GM15510 (cell line): ENCODE data around the gene PRKCE.

Experiments
- POLR2A ChIP-seq: IDR thresholded peaks from 3 replicates; pipeline ENCODE4 v1.6.1; 2011; ENCODE audit warnings: borderline replicate concordance; ENCODE audit not compliant: insufficient read length; ENCODE audit errors: extremely low read depth

PRKCE gene

DNA sequence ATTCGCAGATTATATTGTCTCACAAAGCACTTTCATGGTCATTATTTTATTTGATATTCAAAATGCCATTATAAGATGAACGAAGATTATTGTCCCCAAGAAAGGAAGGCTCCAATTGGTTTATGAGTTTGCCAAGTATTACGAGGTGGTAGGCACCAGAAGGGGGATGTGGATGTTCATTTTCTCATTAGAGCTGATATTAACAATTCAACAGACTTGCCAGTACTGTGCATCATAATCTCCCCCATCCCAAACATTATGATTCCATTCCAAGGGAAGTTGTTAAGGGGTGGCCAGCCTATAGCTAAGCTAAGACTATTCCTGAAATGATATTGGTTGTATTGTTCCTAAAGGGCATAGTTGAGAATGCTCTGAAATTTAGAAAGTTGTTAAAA is 257.7 kb downstream of the PRKCE start:
- no peak for TF ChIP-seq POLR2A

DNA sequence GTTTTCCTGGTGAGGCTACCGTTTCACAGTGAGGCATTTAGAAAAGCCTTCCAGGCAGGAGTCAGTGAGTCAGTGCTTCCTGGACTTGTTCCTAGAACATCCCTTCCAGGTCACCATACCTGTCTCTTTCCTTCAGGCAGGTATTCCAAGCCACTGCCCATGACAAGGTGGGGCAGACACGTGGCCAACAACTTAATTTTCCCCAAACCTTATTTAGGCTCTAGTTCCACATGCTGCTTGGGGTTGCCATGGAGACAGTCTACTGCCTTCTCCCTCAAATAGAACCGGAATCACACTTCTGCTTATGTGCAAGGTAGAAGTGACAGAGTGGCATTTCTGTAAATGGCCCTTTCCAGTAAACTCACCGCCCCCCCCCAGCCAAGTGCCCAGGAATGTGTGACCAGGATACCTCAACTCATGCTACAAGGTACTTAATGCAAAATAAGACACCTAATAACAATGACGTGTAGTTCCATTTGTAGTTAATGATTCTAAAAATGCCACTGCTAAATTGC is 258.3 kb downstream of the PRKCE start:
- TF ChIP-seq POLR2A, result no peak

DNA sequence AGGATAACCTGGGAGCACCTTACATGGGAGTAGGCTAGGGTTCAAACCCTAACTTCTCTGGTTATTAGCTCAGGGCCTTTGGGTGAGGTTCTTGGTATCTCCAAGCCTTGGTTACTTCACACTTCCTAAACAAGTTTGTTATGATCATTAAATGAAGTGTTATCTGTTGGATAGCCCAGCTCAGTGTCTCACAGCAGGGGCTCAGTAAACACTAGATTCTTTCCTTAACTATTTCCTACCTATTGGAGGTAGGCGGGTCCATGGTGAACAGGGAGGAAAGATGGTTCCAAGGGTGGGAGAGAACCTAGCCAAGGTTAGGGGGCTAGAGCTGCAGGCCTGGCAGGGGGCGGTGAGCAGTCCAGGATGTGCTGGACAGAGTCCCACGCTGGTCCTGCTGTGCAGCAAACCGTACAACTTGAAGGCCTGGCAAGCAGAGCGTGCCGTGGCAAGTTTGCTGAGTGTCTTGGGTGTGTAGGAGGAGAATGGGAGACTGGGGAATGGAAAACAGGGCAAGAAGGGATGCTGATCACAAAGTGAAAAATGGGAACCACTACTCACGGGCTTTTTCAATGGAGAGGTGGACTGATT is 259.1 kb downstream of the PRKCE start:
- no peak for TF ChIP-seq POLR2A

DNA sequence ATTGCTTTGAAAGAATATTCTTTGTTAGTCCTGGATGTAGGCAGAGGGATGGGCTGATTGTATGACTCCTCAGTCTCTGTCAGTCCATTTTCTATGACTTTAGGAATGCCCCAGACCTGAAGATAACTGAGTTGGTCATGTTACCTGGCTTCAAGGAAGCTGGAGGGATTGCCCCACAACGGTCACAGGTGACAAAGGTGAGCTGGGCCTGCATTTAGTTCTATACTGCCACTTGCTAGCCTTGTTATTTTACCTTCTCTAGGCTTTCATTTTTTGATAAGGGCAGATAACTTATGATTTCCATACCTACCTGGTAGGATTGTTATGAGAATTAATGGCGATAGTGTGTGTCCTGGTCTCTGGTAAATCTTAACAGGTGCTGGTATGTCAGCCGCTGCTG is 260.1 kb downstream of the PRKCE start:
- TF ChIP-seq POLR2A, result no peak

DNA sequence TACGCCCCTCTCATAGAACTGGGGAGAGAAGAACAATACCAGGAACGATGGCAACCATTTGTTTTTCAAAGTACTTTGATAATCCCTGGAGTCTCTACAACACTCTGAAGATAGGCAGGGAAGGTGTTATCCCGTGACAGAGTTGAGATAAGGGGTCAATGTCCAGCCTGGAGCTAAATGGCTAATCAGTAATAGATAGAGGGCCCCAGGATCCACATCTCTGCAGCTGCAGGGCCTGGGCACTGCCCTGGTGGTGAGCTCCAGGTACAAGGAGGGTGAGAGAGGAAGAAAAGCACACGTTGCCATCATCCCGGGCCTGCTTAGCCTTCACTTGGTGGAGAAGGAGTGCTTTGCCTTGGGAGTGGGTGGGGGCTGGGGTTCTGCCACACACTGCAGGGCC is 260.6 kb downstream of the PRKCE start:
- no peak for TF ChIP-seq POLR2A

DNA sequence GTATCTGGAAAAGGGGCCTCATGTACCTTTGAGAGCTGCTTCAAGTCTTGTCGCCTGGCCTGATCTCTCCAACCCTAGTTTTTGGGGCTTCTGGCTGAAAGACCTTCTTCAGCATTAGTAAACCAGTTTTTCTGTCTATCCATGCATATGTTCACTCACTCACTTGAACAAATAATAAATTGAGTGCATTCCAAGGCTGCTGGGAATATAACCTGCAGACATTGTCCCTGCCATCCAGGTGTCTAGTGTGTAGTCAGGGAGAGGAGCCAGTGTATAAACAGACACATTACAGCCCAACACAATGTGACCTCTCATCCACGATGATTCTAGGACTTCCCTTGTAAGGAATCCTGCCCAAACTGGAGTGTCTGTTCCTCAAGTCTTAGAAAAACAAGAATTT is 262.1 kb downstream of the PRKCE start:
- TF ChIP-seq POLR2A, result no peak

DNA sequence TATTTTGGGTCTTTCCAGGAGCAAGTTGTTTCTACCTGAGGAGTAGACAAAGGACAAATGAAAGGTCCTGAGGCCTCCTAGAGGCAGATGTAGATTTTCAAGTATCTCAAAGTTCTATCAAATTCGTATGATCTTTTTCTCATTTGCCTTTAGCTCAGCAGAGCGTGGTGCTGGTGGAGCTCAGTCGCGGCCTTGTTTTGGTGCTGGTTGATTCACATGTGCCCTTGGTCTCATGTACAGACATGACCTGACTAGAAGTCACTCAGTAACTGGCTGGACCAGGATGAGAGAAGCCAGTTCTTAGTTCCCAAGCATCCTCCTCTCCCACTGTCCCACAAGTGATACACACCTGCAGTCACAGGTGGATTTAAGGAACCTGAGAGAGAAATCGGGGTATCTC is 264.0 kb downstream of the PRKCE start:
- TF ChIP-seq POLR2A, result no peak

DNA sequence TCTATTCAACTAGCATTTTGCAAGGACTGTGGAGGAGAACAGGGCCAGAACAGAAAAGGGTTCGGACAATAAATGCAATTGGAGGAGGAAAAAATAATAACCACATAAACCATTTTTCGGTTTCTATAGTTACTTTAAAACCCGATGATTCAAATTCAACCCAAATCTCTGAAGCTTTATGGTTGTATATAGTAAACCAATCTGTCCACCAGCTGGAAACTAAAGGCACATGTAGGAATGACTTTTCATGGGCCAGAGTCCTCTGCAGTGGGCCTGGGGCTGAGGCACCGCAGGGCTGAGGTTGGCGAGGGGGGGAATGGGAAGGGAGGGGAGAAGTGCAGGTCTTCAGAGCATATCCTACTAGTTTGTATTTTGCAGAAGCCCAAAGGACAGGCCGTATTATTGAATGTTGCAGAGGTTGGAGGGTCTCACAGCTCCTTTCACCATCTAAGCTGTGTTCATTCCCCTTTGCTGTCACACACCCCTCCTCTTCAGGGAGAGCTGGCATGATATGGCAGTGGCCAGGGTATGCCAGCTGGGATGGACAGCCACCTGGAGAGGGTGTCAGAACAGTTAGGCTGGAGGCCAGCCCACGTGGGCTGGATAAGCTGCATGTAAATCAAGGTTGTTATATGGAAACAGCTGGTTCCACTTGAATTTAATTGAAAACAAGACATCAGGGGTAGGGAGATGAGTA is 267.1 kb downstream of the PRKCE start:
- no peak for TF ChIP-seq POLR2A

DNA sequence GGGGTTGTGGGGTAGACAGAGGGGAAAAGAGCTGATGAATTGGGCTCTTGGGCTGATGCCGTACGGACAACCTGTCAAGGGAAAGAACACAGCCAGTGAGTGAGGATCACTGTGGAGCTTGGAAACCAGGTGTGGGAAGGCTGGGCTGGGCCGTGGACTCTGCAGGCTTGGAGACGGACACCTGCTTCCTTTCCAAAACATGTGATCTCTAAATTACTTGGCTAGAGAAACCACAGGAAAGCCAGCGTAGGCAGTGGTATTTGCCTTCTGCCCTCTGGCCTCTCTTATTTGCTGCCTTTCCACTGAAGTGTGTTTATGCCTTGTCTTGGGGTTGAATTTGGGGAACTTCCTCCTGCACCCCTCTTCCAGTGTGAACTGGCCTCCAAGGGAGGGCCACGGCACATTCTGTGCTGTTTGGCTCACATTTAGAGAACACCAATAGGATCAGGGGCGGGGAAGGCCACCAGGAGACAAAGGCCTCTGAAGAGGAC is 267.7 kb downstream of the PRKCE start:
- no peak for TF ChIP-seq POLR2A

DNA sequence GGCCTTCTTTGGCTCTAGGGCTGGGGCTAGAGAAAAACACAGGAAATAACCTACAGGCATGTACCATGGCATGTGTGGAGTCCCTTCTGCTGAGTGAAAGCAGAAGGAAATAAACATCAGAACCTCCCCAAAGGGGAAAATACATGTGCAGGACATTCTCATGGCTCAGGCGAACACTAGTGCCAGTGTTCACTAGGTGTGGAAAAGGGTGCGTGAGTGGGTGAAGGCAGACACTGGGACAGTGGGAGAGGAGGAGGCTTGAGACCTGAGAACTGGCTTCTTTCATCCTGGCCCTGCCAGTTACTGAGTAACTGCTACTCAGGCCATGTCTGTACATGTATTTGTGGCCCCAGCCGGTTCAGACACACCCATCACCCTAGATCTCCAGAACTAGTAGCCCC is 268.2 kb downstream of the PRKCE start:
- TF ChIP-seq POLR2A, result no peak

DNA sequence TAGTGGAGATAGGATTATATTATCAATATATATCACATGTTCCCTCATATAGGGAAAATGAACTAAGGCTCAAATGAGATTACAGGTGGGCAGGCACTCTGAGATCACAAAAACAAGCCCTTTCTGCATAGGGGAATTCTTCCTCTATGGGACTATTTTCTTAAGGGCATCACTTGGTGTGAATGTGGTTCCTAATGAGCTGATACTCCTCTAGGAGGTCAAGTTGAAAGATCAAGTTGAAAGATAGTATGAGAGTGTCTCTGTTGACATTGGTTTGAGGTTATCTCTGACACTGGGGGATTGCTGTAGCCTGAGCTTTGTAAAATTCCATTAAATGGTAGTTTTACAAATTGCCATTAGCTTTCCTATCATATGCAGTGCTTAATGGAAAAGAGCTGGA is 270.4 kb downstream of the PRKCE start:
- TF ChIP-seq POLR2A, result no peak

DNA sequence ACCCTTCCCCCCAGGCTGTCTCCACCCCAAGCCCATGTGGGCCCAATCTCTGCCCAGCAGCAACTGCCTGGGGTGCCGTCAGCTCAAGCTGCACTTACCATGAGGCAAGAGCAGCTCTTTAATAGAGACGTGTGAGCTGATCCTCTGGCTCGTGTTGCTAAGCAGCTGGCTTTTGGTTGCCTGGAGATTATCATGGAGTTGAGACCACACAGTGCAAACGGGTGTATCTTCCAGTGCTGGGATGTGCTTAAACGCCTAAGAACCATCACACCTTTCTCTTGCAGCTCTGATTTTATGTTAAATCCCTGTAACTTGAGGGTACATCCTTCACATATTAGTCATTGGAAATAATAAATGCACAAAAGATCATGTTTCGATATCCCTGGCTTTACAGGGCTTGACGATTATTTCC is 271.1 kb downstream of the PRKCE start:
- TF ChIP-seq POLR2A, result no peak

DNA sequence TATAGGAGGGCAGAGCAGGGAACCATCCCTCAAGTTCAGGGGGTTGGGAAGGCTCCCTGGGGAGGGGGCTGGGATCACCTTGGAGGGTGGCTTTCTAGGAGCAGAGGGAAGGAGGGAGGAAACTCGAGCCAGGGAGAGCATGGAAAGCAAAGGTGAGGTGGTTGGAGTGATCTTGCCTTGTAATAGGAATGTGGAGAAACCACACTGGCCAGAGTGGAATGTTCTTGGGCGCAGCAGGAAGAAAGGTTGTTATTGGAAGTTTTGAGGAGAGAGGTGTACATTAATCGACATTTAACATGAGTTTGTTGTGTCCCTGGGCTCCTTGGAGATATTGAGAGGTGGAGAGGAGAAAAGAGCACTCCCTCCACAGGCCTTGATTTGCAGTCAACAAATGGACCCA is 272.2 kb downstream of the PRKCE start:
- TF ChIP-seq POLR2A, result no peak

DNA sequence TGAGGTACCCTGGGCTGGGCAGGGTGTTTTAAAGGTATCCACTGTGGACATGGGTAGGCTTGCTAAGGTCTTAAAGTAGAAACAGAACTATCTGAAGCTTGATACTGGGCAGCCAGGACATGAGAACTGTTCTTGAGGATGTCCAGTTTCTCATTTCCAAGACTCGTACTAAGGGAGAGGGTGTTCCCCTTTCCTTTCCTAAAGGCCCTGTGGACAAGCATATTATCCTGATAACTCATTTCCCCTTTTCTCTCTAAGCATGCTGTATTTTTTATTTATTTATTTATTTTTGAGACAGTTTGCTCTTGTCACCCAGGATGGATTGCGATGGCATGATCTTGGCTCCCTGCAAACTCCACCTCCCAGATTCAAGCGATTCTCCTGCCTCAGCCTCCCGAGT is 273.6 kb downstream of the PRKCE start:
- no peak for TF ChIP-seq POLR2A

DNA sequence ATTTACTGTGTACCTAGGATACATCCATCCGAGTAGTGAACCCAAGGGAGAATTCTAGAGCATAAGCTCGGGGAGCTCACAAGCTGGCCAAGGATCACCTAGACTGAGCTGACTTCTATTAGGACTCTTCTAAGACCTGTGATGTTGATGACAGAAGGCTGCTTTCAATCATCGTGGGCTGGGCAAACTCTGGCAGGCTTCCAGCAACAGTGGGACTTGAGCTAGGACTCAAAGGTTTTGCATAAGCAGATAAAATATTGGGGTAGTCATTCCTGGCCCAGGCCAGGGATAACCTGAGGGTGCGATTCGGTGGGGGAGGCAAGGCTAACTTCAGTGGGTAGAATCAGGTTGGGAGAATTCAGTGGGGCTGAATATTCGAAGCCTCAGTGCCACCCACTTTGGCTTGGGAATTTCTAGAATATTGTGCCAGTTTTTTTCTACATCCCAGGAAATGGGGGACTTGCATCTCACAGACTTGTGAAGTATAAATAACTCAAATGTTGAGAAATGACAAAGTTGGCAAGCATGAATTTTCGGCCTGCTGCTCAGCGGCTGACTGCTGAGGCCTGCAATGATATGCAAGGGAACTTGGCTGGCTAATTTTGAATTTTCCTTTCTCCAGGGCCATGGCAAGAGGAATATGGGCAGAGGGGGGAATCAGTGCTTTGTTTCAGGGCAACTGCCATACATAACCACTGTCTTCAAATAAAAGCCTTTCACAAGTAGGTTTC is 274.3 kb downstream of the PRKCE start:
- TF ChIP-seq POLR2A, result no peak
